HEK293T (cell line): ENCODE measurements around the gene ACSF3.

Experiments
- CTCF ChIA-PET: fragments of 350-600 bp; formaldehyde crosslinking; extraction: SDS; loops from one replicate; lab custom pipeline; 2021; ENCODE audit warnings: antibody characterized with exemption, inconsistent platforms; lab: Yijun Ruan, JAX
- POLR2A ChIA-PET: fragments of 350-600 bp; formaldehyde crosslinking; extraction: SDS; loops from one replicate; lab custom pipeline; 2020; ENCODE audit warnings: antibody characterized with exemption, inconsistent platforms; lab: Yijun Ruan, JAX
- DNase-seq: peaks from one replicate; pipeline ENCODE4 v3.0.0; 2012; ENCODE audit warnings: mixed read lengths; ENCODE audit errors: extremely low spot score
- ARNT ChIP-seq: fragments of 450-650 bp; IDR thresholded peaks from 2 replicates; pipeline ENCODE4 v1.6.1; 2017; ENCODE audit warnings: mild to moderate bottlenecking
- BHLHE40 ChIP-seq: fragments of 450-650 bp; IDR thresholded peaks from 2 replicates; pipeline ENCODE4 v1.6.1; 2016; ENCODE audit warnings: mild to moderate bottlenecking, moderate library complexity, borderline replicate concordance
- CTBP1 ChIP-seq: fragments of 450-650 bp; IDR thresholded peaks from 2 replicates; pipeline ENCODE4 v1.6.1; 2016; ENCODE audit warnings: borderline replicate concordance
- ELF4 ChIP-seq: fragments of 450-650 bp; IDR thresholded peaks from 2 replicates; pipeline ENCODE4 v1.6.1; 2017; ENCODE audit warnings: antibody characterized with exemption
- FOXA1 ChIP-seq: fragments of 450-650 bp; IDR thresholded peaks from 2 replicates; pipeline ENCODE4 v1.6.1; 2016; ENCODE audit warnings: mild to moderate bottlenecking
- FOXK2 ChIP-seq: fragments of 450-650 bp; IDR thresholded peaks from 2 replicates; pipeline ENCODE4 v1.6.1; 2016; ENCODE audit warnings: mild to moderate bottlenecking
- FOXM1 ChIP-seq: fragments of 450-650 bp; IDR thresholded peaks from 2 replicates; pipeline ENCODE4 v1.6.1; 2017; ENCODE audit warnings: mild to moderate bottlenecking, borderline replicate concordance
- HDGF ChIP-seq: fragments of 450-650 bp; IDR thresholded peaks from 2 replicates; pipeline ENCODE4 v1.6.1; 2017; ENCODE audit warnings: antibody characterized with exemption, borderline replicate concordance
- L3MBTL2 ChIP-seq: fragments of 450-650 bp; conservative IDR thresholded peaks from 2 replicates; pipeline ENCODE4 v1.6.1; 2016; ENCODE audit warnings: mild to moderate bottlenecking
- LEF1 ChIP-seq: fragments of 450-650 bp; IDR thresholded peaks from 2 replicates; pipeline ENCODE4 v1.6.1; 2017; ENCODE audit warnings: mild to moderate bottlenecking, borderline replicate concordance
- NFRKB ChIP-seq: fragments of 450-650 bp; IDR thresholded peaks from 2 replicates; pipeline ENCODE4 v1.6.1; 2016; ENCODE audit warnings: mild to moderate bottlenecking, moderate library complexity
- SP1 ChIP-seq: fragments of 450-650 bp; IDR thresholded peaks from 2 replicates; pipeline ENCODE4 v1.6.1; 2017
- SUZ12 ChIP-seq: fragments of 450-650 bp; IDR thresholded peaks from 2 replicates; pipeline ENCODE4 v1.6.1; 2016; ENCODE audit warnings: mild to moderate bottlenecking
- TARDBP ChIP-seq: fragments of 450-650 bp; IDR thresholded peaks from 2 replicates; pipeline ENCODE4 v1.6.1; 2016
- ZNF384 ChIP-seq: fragments of 450-650 bp; IDR thresholded peaks from 2 replicates; pipeline ENCODE4 v1.6.1; 2016
- TF ChIP-seq, protein P1 (sequence below): fragments of 450-650 bp; IDR thresholded peaks from 2 replicates; pipeline ENCODE4 v1.6.1; 2016

Gene ACSF3

DNA sequence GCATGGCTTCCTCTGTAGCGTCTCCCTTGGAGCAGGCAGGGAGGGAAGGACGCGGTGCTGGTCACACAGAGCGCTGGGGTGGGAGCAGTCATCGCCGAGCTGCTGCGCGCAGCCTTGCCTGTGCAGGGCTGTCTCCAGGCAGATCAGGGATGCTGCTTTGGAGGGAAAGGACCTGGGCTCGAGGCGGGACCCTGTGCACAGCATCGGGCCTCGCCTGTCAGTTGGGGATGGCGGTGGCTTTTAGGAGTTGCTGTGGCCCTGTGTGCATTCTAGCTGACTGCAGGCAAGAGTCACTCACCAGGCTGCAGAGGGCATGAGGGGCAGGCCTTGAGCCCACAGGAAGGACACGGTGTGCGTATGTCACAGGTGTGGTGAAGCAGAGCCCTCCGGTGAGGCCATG, 10.1 kb downstream of the ACSF3 start:
- CTCF ChIA-PET = no interaction called here
- POLR2A ChIA-PET = no interaction called here
- no peak for DNase-seq
- TF ChIP-seq FOXK2 = no peak
- TF ChIP-seq ARNT = no peak
- TF ChIP-seq BHLHE40 = no peak
- no peak for TF ChIP-seq ELF4
- TF ChIP-seq CTBP1 = no peak
- no peak for TF ChIP-seq L3MBTL2
- TF ChIP-seq ZNF384 = no peak
- no peak for TF ChIP-seq TARDBP

DNA sequence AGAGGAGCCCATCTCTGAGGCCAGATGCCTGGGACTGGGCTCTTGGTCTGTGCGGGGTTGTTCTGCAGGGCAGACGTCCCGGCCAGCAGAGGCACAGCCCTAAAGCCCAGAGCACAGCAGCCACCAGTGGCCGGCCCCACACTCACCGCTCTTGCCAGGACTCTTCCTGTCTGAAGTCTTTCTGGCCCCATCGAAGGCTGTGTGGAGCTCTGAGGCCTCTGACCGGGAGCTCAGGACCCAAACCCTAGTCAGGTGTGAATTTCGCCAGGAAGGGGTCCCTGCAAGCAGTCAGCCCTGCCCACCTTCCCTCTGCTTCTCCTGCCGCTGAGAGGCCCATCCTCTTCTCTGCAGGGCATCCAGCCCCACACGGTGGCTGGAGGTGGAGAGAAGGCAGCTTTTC, 10.7 kb downstream of the ACSF3 start:
- no peak for TF ChIP-seq LEF1
- no peak for TF ChIP-seq SUZ12
- no peak for TF ChIP-seq HDGF
- TF ChIP-seq L3MBTL2 = no peak
- TF ChIP-seq, protein P1, sequence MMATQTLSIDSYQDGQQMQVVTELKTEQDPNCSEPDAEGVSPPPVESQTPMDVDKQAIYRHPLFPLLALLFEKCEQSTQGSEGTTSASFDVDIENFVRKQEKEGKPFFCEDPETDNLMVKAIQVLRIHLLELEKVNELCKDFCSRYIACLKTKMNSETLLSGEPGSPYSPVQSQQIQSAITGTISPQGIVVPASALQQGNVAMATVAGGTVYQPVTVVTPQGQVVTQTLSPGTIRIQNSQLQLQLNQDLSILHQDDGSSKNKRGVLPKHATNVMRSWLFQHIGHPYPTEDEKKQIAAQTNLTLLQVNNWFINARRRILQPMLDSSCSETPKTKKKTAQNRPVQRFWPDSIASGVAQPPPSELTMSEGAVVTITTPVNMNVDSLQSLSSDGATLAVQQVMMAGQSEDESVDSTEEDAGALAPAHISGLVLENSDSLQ = no peak
- no peak for TF ChIP-seq FOXK2
- ChIA-PET POLR2A (no interaction called here), CTCF (no interaction called here)
- no peak for DNase-seq

DNA sequence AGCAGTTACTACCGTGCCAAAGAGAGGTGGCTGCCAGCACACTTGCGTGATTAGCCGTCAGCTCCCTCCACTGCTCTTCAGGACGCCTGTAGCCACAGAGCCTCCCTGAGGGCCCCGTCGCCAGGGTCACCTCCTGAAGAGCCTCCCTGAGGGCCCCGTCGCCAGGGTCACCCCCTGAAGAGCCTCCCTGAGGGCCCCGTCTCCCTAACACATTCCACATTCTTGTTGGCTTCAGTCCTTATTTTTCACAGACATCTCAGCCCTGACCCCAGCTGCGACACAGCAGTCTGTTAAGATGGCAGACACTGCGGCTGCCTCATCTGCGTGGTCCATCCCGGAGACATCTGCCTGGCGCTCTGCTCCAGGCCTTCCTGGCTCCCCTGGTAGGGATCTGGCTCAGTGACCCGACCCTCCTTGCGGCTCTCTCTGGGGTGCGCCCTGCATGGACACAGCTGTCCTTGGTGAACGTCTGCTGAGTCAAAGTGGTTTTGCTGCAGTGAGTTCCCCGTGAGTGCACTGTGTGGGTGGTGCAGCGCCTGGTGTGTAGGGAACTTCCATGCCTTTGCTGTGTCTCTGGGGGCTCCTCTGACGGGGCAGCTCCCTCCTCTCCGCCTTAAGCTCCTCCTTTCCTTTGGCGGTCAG, 11.4 kb downstream of the ACSF3 start:
- DNase-seq = no peak
- ChIA-PET CTCF (no interaction called here), POLR2A (no interaction called here)
- TF ChIP-seq FOXA1 (no peak), NFRKB (no peak), CTBP1 (no peak), ZNF384 (no peak), ARNT (no peak), TARDBP (no peak), ELF4 (no peak), SUZ12 (no peak), HDGF (no peak), L3MBTL2 (no peak), SP1 (no peak), FOXK2 (no peak), LEF1 (no peak), BHLHE40 (no peak), FOXM1 (no peak)
- TF ChIP-seq, protein P1 = no peak

DNA sequence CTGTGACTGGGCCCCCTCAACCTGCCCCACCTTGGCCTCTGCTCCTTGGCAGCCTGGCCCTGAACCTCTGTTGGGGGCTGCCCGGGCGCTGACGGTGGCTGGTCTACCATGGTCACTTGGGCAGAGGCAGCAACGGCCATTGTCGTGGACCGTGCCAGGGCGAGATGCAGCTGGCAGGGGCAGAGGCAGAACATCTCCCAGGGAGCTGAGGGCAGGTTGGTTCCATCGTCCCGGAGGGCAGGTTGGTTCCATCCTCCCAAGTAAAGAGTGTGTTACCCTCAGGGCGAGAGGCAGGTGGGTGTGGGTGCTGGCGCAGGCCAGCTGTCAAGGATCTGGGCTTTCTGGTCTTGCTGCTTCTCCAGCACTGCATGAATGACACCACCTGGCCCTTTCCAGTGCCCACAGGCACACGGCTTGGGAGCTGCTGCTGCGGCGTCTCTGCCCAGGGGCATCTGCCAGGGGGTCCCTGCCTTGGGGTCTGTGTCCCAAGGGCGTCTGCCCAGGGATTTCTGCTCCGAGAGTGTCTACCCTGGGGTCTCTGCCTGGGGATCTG, 12.0 kb downstream of the ACSF3 start:
- DNase-seq = no peak
- ChIA-PET POLR2A (no interaction called here), CTCF (no interaction called here)
- TF ChIP-seq TARDBP (no peak), SUZ12 (no peak), BHLHE40 (no peak), LEF1 (no peak), HDGF (no peak), NFRKB (no peak), CTBP1 (no peak), ARNT (no peak), FOXK2 (no peak), FOXM1 (no peak)
- TF ChIP-seq, protein P1 = no peak

DNA sequence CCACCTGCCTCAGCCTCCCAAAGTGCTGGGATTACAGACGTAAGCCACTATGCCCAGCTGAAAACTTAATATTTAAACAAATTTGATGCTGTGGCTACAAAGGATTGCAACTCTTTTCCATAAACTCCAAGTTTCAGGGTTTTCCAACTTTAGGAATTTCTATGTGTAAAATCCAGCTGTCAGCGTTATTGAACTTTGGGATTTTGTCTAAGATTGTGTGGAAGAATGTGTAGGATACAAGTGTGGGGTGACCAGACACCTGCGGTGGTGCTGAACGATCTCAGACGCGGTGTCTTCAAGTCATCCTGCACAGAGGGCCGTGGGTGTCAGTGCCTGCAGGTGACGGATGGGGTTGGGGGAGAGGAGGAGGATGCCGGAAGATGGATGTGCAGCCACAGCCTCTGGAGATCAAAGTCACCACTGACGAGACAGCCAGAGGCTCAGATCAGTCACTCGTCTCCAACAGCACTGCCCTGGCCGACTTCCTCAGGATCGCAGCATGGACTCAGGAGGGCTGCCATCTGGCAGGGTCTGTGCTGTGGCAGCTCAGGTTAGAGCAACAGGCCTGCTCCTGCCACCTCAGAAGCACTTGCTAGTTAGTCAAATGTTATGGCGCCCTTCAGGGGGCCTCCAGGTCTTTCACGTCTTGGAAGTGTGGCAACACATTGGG, 13.0 kb downstream of the ACSF3 start:
- ChIA-PET POLR2A (no interaction called here), CTCF (no interaction called here)
- no peak for TF ChIP-seq FOXM1
- no peak for TF ChIP-seq BHLHE40
- TF ChIP-seq L3MBTL2 = no peak
- TF ChIP-seq LEF1 = no peak
- TF ChIP-seq TARDBP = no peak
- DNase-seq = no peak

DNA sequence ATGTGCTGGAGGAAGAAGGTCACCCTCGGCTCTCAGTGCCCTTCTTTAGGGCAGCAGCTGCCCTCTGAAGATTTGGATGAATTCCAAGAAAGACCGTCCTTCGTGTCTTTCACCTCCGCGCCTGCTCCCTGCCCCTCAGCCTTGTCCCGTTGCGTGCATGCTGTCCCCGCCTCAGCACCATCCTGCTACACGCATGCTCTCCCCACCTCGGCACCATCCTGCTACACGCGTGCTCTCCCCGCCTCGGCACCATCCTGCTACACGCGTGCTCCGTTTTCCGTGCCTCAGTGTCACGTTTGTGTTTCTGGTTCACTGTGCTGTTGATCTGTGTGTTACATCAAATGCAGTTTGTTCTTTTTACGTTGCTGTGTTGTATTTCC, 13.5 kb downstream of the ACSF3 start:
- POLR2A ChIA-PET = no interaction called here
- CTCF ChIA-PET = no interaction called here
- no peak for DNase-seq
- TF ChIP-seq ARNT (no peak), FOXA1 (no peak), CTBP1 (no peak), BHLHE40 (no peak), SUZ12 (no peak), ELF4 (no peak), LEF1 (no peak), ZNF384 (no peak), FOXM1 (no peak), TARDBP (no peak), SP1 (no peak), NFRKB (no peak), HDGF (no peak), FOXK2 (no peak)
- TF ChIP-seq, protein P1 = no peak
